Measurements from ENCODE around the gene RBFA. TPM values are rescaled to one million over a fixed set of nuclear protein-coding genes. Genes with fewer than 3 reads are reported as not detected.

Gene RBFA, protein sequence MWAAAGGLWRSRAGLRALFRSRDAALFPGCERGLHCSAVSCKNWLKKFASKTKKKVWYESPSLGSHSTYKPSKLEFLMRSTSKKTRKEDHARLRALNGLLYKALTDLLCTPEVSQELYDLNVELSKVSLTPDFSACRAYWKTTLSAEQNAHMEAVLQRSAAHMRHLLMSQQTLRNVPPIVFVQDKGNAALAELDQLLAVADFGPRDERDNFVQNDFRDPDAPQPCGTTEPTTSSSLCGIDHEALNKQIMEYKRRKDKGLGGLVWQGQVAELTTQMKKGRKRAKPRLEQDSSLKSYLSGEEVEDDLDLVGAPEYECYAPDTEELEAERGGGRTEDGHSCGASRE
- total RNA-seq, result 20.7 and 29.4 TPM in 2 replicates
- 21.2 and 21.4 TPM in 2 replicates for polyA plus RNA-seq

DNA sequence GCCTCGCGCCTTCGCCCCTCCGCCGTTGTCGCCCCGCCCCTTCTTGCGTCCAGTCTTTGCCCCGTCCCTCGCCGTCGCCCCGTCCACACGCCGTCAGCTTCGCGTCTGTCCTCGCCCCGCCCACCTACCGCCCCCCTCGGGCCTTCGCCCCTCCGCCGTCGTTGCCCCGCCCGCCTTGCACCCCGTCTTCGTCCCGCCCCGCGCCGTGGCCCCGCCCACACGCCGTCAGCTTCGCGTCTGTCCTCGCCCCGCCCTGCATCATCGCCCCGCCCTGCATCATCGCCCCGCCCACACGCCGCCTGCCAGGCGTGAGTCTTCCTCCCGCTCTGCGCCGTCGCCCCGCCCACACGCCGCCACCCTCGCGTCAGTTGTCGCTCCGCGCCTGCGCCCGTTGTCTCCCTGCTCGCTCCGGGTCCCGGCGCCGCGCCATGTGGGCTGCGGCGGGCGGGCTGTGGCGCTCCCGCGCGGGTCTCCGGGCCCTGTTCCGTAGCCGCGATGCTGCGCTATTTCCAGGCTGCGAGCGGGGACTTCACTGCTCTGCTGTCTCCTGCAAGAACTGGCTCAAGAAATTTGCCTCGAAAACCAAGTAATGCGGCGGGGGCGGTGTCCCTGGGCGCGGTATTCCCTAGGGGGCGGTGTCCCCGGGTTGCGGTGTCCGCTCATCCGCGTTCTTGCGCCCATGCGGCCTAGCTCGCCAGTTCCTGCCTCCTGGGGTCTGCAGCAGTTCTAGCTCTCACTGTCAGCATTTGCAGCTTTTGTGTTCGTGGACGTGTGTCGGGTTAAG lies at the start of gene RBFA:
RBFA (plus strand) TSS at position 367 of the 784 bp plus-strand sequence; CDS start at position 429, 62 bp downstream.
- H3K9me3 ChIP-seq (ENCODE audit: low read depth), result no peaks in the 10 kb centered on the region
- H3K79me2 ChIP-seq, result peaks cover 29% of the 10 kb centered on the region
- H3K36me3 ChIP-seq (replicated peaks; ENCODE audit: insufficient read depth, low read depth), result no peaks in the 10 kb centered on the region
- no peaks in the 10 kb centered on the region for H3K27me3 ChIP-seq
- H3K4me2 ChIP-seq, result peak within 1 kb of the TSS; percentile 93
- peak within 1 kb of the TSS; percentile 78 for H3K4me3 ChIP-seq
- H4K20me1 ChIP-seq (ENCODE audit: insufficient read depth, poor library complexity, severe bottlenecking), result no peaks in the 10 kb centered on the region
- TF ChIP-seq EZH2 (IDR thresholded peaks at IDR 0.05; ENCODE audit: borderline replicate concordance), result no peak
- TF ChIP-seq, protein P1, sequence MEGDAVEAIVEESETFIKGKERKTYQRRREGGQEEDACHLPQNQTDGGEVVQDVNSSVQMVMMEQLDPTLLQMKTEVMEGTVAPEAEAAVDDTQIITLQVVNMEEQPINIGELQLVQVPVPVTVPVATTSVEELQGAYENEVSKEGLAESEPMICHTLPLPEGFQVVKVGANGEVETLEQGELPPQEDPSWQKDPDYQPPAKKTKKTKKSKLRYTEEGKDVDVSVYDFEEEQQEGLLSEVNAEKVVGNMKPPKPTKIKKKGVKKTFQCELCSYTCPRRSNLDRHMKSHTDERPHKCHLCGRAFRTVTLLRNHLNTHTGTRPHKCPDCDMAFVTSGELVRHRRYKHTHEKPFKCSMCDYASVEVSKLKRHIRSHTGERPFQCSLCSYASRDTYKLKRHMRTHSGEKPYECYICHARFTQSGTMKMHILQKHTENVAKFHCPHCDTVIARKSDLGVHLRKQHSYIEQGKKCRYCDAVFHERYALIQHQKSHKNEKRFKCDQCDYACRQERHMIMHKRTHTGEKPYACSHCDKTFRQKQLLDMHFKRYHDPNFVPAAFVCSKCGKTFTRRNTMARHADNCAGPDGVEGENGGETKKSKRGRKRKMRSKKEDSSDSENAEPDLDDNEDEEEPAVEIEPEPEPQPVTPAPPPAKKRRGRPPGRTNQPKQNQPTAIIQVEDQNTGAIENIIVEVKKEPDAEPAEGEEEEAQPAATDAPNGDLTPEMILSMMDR (IDR thresholded peaks at IDR 0.05; ENCODE audit: poor library complexity), result peak; percentile 48
- peak within 1 kb of the TSS; percentile 88 for H2AFZ ChIP-seq
- DNase-seq (ENCODE audit: low spot score), result peak; percentile 100
- H3K4me1 ChIP-seq (ENCODE audit: insufficient read depth), result peaks cover 11% of the 10 kb centered on the region
- peak within 1 kb of the TSS; percentile 92 for H3K27ac ChIP-seq
- 1% methylated on average over 51 of the region's 99 CpGs for WGBS (ENCODE audit: low lambda C conversion rate, missing lambda C conversion rate)
- H3K9me2 ChIP-seq (replicated peaks; ENCODE audit: insufficient read depth), result no peaks in the 10 kb centered on the region

DNA sequence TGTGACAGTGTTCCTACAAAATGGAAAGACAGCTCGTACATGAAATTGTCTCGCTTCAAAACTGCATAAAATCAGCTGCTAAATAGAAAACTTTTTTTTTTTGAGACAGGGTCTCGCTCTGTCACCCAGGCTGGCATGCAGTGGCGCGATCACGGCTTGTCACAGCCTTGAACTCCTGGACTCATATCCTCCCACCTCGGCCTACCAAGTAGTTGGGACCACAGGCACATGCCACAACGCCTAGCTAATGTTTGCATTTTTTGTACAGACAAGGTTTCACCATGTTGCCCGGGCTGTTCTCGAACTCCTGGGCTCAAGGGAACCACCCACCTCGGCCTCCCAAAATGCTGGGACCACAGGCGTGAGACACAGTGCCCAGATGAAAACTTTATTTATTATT lies 49.1 kb upstream of the RBFA start:
- TF ChIP-seq, protein P1 (IDR thresholded peaks at IDR 0.05; ENCODE audit: poor library complexity), result no peak
- TF ChIP-seq EZH2 (IDR thresholded peaks at IDR 0.05; ENCODE audit: borderline replicate concordance), result no peak
- no peak for TF ChIP-seq EZH2phosphoT487 (IDR thresholded peaks at IDR 0.05; ENCODE audit: low read depth, severe bottlenecking, unreplicated experiment)
- Histone ChIP-seq H3K27me3 (no peaks in the 10 kb centered on the region), H3K9me2 (replicated peaks; ENCODE audit: insufficient read depth) (no peaks in the 10 kb centered on the region), H3K79me2 (peaks cover 84% of the 10 kb centered on the region), H3K4me1 (ENCODE audit: insufficient read depth) (peaks cover 13% of the 10 kb centered on the region), H4K20me1 (ENCODE audit: insufficient read depth, poor library complexity, severe bottlenecking) (peaks cover 68% of the 10 kb centered on the region), H2AFZ (no peak overlapping the region), H3K4me2 (no peak overlapping the region), H3K4me3 (no peak overlapping the region), H3K36me3 (replicated peaks; ENCODE audit: insufficient read depth, low read depth) (no peaks in the 10 kb centered on the region), H3K9me3 (ENCODE audit: low read depth) (no peaks in the 10 kb centered on the region), H3K27ac (no peak overlapping the region)
- no peak for DNase-seq (ENCODE audit: low spot score)
- WGBS (ENCODE audit: low lambda C conversion rate, missing lambda C conversion rate), result 96% methylated on average over 12 of the region's 12 CpGs

DNA sequence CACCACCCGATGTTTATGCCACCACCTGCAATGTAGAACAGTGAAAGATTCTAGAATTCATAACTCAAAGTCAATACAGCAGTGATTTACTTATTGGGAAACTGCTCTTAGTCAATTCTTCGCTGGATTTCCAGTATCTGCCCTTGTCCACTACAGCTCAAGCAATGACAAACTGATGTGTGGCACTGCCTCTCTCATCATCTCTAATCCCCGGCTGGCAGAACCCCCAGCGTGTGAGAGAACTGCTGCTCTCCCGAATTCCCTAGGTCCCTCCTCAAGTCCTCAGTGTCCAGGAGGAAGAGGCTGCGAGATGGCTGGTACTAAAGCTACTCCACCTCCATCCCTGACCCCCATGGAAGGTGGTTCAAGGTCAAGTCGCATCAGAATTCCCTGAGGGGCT lies 47.5 kb upstream of the RBFA start:
- H3K27ac ChIP-seq, result no peak overlapping the region
- 75% methylated on average over 7 of the region's 7 CpGs for WGBS (ENCODE audit: low lambda C conversion rate, missing lambda C conversion rate)
- TF ChIP-seq EZH2phosphoT487 (IDR thresholded peaks at IDR 0.05; ENCODE audit: low read depth, severe bottlenecking, unreplicated experiment) (no peak), EZH2 (IDR thresholded peaks at IDR 0.05; ENCODE audit: borderline replicate concordance) (no peak)
- TF ChIP-seq, protein P1 (IDR thresholded peaks at IDR 0.05; ENCODE audit: poor library complexity), result no peak
- DNase-seq (ENCODE audit: low spot score), result no peak
- no peak overlapping the region for H3K4me3 ChIP-seq
- H3K36me3 ChIP-seq (replicated peaks; ENCODE audit: insufficient read depth, low read depth), result no peaks in the 10 kb centered on the region
- no peaks in the 10 kb centered on the region for H3K9me2 ChIP-seq (replicated peaks; ENCODE audit: insufficient read depth)
- H2AFZ ChIP-seq, result no peak overlapping the region
- H3K79me2 ChIP-seq, result peaks cover 68% of the 10 kb centered on the region
- peaks cover 13% of the 10 kb centered on the region for H3K4me1 ChIP-seq (ENCODE audit: insufficient read depth)
- peaks cover 53% of the 10 kb centered on the region for H4K20me1 ChIP-seq (ENCODE audit: insufficient read depth, poor library complexity, severe bottlenecking)
- H3K27me3 ChIP-seq, result no peaks in the 10 kb centered on the region
- peak overlapping the region; percentile 79 for H3K4me2 ChIP-seq
- H3K9me3 ChIP-seq (ENCODE audit: low read depth), result no peaks in the 10 kb centered on the region
